ENCODE data around the gene CRIM1.
"Not testable (repeated sequence)": the region's sequence is repeated elsewhere in the genome, so short reads cannot be mapped to it uniquely, and the experiment has no call there.

CRIM1 gene

DNA sequence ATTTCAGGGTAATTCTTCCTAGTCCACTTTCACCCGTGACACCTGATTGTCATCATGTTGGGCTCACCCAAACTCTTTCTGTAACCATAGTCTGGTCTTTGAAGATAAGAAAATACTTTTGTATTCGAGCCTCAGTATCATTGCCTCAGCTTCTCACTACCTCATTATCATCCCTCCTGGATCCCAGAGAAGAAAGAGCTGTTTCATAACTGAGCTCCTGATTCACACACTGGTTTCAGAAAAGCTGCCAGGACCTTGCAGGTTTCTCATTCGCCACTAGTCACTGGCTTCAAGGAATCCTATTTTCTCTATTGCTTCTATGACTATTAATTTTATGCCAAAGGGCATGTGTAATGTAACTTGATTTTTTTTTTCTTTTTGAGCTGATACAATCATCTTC is 2.9 kb upstream of the CRIM1 start:
- peak; percentile 62 for DNase-seq (ENCODE audit: low spot score)

DNA sequence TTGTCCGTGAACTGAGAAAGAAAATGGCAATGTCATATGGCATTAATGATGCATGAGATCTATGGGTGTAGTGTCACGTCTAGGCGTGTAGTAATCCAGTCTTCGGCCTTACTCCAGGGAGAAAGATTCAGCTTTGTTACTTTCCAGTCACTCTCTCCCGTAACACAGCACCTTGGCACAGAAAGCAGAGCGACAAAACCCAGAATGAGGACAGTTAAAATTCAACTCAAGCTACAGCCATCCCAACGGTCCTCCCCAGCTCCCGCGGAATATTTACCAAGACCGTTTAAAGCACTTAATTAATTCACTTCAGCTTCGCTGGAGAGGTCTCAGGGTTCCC is 797 bp upstream of the CRIM1 start:
- no peak for DNase-seq (ENCODE audit: low spot score)

DNA sequence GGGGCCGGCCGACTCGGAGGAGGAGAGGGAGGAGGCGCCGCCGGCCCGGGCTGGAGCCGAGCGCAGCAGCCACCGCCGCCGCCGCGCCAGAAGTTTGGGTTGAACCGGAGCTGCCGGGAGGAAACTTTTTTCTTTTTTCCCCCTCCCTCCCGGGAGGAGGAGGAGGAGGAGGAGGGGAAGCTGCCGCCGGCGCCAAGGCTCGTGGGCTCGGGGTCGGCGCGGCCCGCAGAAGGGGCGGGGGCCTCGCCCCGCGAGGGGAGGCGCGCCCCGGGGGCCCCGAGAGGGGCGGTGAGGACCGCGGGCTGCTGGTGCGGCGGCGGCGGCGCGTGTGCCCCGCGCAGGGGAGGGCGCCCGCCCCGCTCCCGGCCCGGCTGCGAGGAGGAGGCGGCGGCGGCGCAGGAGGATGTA is 316 bp downstream of the CRIM1 start:
- DNase-seq (ENCODE audit: low spot score), result peak; percentile 43

DNA sequence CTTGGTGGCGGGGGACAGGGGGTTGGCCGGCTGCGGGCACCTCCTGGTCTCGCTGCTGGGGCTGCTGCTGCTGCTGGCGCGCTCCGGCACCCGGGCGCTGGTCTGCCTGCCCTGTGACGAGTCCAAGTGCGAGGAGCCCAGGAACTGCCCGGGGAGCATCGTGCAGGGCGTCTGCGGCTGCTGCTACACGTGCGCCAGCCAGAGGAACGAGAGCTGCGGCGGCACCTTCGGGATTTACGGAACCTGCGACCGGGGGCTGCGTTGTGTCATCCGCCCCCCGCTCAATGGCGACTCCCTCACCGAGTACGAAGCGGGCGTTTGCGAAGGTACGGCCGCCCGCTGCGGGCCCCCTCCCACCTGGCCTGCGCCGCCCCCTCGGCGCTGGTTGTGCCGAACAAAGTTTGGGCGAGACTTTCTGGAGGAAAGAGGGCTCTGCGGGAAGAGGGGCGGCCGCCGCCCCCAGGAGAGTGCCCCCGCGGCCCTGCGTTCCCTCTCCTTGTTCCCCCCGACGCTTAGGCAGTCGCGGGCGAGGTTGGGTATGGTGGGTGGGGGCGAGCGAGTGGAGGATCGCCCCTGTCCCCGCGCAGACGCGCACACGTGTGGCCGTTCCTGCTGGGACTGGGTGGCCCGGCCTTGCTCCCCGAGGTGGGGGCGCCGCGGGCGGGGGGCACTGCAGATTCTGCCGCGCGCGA is 866 bp downstream of the CRIM1 start:
- no peak for DNase-seq (ENCODE audit: low spot score)

DNA sequence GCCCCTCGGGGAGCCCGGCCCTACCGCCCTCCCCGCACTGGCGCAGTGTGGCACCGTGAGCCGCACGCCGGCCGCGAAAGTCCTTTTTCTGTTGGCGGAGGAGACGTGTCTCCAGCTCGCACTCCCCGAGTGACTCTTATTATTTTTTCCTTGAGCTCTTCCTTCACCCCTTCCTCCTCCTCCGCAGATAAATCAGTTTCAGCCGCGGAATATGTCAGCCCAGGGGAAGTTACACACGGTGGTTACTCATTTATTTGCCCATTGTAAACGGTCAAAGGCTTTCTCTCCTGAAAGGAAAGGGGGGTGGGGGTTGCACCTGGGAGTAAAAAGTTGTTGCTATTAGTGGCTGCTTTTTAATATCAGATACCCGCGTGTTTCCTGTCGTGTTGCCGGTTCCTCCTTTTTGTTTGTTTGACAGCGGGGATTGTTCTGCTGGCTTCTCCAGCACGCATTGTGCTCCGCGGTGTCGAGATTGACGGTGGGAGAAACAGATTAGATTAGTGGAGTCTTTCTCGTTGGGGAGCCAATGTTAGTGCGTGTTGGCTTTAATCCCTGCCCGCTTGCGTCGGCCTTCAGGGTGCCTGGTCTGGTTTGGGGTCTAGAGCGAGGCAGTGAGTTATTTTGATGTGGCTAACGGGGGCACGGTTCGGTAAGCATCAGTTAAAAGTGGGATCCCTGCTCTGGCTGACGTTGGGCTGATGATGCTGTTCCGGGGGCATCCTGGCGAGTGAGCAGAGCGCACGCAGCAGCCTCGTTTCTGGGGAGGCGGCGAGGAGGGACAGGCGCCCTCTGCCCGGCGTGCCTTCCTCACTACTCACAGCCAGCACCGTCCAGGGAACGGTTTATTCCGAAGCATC is 1.6 kb downstream of the CRIM1 start:
- DNase-seq (ENCODE audit: low spot score), result peak; percentile 63

DNA sequence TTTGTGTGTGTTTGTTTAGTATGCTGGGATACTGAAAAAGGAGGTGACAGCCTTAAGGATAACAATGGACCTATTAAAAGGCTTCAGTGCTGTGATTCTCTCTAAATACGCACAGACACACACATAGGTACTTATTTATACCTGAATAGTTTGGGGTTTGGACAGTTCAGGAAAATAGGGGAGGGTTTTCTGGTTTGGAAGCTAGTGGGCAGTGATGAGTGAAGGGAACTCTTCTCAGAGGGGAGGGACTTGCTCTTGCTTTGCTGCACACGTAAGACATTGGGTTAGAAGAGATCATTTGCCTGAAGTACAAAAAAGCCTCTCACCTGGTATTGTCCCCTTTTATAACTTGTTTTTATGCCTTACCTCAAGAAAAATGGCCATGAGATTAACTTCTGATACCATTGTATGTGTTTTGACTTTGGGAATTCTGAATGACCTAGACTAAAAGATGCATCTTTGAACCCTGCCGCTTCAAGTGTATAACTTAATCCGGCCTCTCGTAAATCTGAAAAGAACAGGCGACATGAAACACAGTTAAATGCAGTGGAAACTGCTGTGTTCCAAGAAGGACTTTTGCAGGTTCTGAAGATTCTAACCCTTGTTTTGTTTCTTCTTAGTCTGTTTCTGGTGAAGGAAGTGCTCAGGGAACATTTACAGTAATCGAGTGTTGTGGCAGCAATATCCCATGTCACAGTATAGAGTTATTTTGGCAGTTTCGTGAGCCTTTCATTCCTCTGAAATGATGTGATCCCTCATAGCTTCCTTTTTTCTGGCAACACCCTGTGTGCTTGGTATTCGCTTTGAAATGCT is 2.5 kb downstream of the CRIM1 start:
- DNase-seq (ENCODE audit: low spot score), result peak; percentile 51

DNA sequence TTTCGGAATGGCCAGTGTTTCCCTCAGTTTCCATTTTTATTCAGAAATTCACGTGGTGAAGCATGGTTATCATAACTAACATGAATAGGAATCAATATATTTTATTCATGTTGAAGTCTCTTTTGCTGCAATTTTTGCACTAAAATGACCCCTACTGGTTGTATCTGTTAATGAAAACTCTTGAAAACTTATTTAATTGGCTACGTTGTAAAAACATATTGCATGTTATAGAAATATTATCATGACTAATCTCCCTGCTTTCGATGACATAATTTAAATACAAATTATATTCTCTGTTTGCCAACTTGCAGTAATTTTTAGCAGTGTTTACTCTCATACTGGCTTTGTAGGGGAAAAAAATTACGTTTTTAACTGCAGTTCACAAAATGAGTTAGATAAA is 3.5 kb downstream of the CRIM1 start:
- DNase-seq (ENCODE audit: low spot score), result no peak

DNA sequence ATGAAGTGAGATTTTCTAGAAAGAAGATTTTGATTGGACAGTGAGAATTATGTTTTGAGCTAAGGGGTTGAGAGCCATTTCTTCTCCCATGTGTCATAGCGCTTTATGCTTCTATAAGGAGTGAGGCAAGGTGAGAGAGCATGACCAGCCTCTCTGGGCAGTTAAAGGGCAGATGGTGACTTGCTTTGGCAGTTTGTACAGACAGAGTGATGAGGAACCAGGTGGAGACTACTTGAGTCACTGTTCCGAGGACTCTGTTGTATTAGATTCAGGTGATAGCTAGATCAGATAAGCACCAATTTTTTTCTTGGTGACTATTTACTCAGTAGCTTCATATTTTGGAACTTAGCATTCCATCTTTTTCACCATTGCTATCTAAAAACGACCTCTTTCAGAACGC is 4.5 kb downstream of the CRIM1 start:
- no peak for DNase-seq (ENCODE audit: low spot score)

DNA sequence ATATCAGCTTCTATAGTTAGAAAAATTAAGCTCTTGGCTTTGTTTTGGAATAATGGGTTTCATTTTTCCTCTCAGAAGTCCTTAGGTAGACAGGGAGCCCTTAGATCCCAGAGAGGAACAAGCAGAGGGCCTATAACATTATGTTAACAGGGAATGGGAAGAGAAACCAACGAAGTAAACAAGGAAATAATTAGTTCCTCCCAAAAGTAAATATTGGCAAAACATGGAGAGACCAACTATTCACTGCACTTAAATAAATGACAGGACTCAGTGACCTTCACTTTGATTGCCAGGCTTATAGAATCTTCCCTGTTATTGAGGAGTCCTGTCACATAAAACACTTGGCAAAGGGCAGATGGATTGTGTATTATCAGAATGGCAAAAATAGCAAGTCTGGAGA is 5.3 kb downstream of the CRIM1 start:
- no peak for DNase-seq (ENCODE audit: low spot score)

DNA sequence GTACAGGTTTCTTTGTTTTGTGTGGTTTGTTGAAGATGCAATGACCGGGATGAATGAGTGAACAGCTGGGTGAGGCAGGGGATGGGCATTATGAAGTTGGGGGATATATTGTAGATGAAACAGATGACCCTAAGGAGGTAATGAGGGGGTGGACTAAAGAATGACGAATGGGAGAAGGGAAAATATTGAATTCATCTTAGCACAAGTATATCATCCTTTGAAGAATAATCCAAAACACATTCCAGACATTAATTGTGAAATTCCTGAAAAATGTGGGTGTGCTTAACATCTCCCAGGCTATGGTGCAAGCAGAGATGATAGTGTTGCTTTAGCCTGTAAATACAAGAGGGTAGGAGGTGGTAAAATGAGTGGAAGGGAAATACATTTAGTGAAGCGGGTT is 5.8 kb downstream of the CRIM1 start:
- DNase-seq (ENCODE audit: low spot score), result peak; percentile 49

DNA sequence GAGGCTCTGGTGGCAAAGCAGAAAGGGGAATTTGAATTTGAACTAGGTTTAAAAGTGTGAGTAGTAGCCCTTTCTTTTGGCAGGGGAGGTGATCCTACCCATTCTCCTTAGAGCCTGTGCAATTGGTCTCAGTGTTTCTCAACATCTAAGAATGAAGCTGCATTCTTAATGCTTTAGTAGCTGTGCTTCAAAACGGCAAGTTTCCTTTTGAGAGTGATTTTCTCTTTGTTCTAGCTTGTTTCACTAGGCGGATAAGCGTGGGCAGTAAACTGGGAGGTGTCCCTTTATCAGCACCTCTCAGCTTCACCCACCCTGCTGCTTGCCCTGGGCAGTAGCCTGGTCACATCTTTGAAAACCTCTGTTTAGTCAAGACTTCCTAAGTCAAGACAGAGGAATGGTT is 6.7 kb downstream of the CRIM1 start:
- peak; percentile 65 for DNase-seq (ENCODE audit: low spot score)

DNA sequence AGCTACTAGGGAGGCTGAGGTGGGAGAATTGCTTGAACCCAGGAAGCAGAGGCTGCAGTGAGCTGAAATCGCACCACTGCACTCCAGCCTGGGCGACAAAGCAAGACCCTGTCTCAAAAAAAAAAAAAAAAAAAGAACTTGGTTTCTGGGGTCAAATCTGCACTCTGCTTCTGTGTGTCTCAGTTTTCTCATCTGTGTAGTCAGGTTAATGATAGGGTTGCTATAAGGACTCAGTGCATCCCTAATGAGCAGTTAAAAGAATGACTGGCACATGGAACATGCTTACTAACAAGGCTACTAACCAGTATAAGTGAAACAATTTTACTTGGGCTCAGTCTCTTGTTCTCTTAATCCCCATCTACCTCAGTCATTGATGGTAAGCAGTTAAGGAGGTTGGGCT is 7.5 kb downstream of the CRIM1 start:
- not testable (repeated sequence) for DNase-seq (ENCODE audit: low spot score)

DNA sequence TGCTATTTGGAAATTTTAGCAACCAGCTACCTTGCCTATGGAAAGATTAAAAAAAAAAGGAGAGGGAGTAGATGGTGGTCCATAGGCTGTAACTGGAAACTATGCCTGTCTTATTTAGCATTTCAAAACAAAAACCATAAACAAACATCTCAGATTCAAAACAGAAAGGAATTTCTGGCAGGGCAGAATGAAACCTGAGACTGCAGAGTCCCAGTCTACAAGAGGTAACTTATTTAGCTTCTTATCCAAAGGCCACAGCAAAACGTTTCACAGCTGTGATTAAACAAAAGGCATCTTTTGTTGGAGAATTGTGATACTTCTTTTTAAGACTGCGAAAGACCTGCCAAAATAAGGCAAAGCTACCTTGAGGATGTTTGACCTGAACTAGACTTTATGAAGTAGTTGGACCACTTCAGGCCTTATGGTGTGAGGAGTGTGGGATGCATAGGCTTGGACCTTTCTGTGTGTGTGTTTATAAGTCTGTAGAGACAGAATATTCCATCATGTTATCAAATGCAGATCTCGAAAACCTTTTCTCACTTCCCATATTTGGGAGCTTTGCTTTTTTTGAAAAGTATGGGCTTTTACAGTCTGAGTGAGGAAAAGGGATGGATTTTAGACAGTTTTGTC is 11.0 kb downstream of the CRIM1 start:
- DNase-seq (ENCODE audit: low spot score), result no peak

DNA sequence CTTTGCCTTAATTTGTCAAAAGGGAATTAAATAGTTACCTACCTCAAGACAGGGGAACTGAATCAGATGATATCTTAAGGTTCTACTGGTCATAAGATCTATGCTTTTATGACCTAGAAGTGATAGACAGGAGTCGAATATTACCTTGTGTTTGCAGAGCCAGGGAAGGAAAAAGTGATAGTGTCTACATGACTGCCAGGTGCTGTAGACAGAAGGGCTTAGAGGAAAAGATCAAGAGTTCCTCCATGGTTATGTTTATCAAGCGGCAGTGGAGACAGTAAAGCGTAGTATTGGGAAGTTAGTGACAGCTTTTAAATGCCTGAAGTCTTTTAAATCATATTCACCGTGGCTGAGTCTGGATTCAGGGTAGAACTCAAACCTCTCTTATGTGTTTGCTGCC is 11.9 kb downstream of the CRIM1 start:
- DNase-seq (ENCODE audit: low spot score), result no peak

DNA sequence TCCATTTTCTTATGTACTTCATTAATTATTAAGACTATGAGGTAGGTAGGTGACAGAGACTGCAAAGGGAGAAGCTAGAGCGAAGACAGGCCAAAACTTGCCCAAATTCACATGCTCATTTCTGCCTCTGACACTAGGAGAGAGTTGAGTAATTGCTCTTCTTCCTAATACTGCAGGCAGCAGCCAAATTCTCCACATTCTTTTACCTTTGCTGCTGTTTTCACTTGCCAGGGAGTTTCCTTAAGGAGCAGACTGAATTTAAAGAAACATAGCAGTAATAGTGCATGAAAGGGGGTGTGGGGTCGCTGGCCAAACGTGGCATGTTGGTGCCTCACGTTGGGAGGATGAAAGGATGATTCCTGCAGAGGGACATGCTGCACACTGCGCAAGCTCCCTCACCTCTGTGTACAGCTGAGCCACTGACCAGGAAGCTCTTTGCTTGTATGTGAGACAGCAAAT is 12.3 kb downstream of the CRIM1 start:
- DNase-seq (ENCODE audit: low spot score), result peak; percentile 39

DNA sequence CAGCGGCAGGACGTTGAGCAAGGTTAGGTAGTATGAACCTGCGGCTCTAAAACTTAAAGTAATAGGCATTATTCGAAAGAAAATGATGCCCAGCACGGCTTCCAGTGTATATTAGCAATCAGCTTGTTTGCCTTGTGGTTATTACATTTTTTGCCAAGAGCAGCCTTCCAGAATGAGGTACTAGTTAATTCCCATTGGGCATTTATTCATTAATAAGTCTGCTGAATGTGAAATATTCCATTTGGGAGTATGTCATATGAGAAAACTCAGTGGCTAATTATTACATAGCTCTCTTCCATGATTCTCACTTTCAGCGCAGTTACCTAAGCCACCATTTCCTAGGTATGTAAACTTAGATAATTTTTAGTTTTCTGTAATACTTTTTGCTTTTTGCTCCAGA is 12.9 kb downstream of the CRIM1 start:
- no peak for DNase-seq (ENCODE audit: low spot score)

DNA sequence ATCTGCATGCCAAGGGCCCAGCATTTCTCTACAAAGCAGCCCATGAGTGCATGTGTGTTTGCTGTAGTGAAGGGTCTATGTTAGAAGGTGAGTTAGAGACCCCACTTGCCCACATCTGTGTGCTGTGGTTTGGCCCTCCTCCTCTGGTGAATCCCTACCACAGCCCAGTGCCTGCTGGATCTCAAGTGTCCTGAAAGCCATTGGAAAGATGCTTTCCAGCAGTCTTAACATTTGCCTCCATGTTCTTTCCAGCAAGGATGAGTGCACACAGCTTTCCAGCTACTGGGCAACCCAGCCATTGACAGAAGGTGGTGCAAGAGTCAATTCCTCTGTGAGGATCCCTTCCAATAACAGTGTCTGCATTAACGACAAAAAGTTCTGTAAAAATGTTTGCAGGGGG is 13.6 kb downstream of the CRIM1 start:
- no peak for DNase-seq (ENCODE audit: low spot score)

DNA sequence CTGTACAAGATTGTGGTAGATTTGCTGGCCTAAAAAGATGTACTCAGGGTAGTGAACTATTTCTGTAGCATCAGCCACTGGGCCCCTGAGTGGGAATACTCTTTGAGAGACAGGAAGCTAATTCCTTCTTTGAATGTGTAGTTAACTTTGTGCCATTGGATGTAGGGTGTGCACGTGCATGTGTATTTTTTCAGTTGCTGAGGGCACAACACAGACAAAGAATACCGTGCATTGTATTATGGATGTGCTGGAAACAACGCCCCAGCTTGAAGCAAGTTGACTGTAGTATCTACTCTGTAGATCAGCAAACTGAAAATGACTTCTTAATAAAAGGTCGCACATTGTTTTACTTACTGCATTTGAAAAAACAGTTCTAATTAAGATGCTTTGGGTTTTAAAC is 14.1 kb downstream of the CRIM1 start:
- DNase-seq (ENCODE audit: low spot score), result no peak

DNA sequence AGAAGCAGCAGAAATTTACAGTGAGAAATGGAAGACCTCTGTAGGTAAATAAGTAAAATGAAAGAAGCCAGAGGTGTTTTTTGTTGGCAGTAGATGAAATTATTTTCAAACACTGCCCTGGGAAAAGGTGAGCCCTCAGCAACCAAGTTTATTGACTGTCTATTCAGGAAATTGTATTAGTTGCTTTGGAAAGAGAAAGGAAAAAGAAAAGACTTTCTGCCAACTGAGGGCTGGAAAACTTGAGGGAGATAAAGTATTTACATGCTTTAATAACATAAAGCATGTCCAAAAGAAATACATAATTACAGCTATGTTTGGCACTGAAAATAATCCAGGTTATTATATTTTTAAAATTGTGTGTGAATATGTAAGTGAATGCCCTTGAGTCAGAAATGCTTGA is 14.7 kb downstream of the CRIM1 start:
- no peak for DNase-seq (ENCODE audit: low spot score)

DNA sequence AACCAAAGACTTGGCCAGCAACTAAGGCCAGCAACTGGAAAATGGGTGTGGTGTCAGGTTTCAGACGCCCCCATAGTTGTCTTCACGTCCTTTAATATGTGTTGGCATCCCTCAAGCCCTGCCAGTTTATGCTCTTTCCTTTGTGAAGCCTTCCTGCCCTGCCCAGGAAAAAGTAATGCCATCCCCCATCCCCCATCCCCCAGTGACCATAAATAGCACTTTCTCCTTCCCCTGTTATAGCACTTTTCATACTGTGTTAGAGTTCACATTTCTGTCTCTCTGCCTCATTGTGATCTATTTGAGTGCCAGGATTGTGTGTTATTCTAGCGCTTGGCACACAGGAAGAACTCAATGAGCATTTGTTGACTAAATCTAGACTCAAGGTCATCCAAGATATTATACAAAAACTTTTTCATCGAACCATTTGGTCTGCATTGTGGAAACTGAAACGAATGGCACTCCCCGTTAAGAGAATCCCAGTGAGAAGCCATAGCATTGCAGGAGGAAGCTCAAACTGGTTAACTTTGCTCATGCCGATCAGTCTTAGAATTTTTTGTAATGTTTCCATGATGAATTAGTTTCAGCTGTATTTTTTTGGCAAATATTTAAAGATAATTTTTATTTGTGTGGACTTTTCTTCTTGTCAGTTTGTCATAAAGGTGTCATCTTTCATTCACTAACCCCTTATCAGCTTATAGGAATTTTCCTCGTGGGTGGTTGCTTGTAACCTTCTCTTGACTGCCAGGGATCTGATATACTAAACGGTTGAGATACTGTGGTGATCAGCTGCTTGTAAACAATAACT is 15.7 kb downstream of the CRIM1 start:
- no peak for DNase-seq (ENCODE audit: low spot score)

DNA sequence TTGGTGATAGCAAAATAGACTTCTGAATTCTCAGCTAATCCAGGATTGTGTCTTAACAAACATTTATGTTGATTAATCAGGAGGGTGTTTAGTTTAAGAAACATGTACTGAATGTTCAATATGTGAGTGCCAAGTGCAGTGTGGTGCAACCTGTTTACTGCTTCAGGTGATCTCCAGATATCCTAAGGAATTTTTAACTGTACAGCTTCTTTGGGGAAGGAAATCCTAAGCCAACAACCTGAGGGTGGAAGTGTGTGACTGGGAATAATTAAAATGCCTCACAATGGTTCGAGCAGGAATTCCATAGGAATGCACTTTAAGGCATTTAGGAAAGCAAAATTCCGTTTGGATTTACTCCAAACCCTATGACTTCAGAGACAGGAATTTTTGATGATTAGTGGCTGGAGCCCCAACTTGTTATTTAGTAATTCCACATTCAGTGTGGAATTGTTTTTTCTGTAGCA is 16.4 kb downstream of the CRIM1 start:
- DNase-seq (ENCODE audit: low spot score), result peak; percentile 59
